ENCODE data around the gene APBB2.

DNA sequence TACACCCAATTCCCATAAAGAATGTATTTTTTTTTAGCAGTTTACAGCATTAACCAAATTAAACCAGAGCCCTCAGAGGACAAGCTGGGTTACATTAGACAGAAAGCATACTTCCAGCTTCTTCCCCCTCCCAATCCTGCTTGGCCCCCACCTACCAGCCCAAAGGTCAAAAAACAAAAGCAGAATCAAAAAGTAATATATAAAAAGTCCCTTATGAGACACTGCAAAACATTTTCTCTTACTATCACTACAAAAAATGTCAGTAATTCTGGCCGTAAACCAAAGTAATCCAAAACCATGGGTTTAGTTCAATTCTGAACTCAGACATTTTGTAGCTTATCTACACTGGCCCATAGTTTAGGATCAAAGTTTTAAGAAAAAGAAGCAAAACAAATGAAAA lies 38.0 kb downstream of the APBB2 start:
- TF ChIP-seq, protein P1, sequence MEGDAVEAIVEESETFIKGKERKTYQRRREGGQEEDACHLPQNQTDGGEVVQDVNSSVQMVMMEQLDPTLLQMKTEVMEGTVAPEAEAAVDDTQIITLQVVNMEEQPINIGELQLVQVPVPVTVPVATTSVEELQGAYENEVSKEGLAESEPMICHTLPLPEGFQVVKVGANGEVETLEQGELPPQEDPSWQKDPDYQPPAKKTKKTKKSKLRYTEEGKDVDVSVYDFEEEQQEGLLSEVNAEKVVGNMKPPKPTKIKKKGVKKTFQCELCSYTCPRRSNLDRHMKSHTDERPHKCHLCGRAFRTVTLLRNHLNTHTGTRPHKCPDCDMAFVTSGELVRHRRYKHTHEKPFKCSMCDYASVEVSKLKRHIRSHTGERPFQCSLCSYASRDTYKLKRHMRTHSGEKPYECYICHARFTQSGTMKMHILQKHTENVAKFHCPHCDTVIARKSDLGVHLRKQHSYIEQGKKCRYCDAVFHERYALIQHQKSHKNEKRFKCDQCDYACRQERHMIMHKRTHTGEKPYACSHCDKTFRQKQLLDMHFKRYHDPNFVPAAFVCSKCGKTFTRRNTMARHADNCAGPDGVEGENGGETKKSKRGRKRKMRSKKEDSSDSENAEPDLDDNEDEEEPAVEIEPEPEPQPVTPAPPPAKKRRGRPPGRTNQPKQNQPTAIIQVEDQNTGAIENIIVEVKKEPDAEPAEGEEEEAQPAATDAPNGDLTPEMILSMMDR (conservative IDR thresholded peaks at IDR 0.05; ENCODE audit: low read depth, low read length): no peak
- TF ChIP-seq RCOR1 (IDR thresholded peaks at IDR 0.05; ENCODE audit: insufficient replicate concordance, low read length) (no peak), POLR2A (IDR thresholded peaks at IDR 0.05; ENCODE audit: low read depth, low read length) (no peak), RAD21 (IDR thresholded peaks at IDR 0.05; ENCODE audit: low read length) (no peak), BHLHE40 (IDR thresholded peaks at IDR 0.05; ENCODE audit: low read depth, low read length) (no peak), NFE2L2 (IDR thresholded peaks at IDR 0.05; ENCODE audit: low read depth, low read length) (no peak), MXI1 (IDR thresholded peaks at IDR 0.05; ENCODE audit: borderline replicate concordance, low read depth, low read length) (no peak)

Measured in IMR-90 (cell line).